Occipital lobe (tissue), 2 donors: ENCODE results near the gene LBX1. TPM values are rescaled to one million over a fixed set of nuclear protein-coding genes. Genes with fewer than 3 reads are reported as not detected.

Source experiments
- DNase-seq: peaks from one replicate; lab custom pipeline; 2025; lab: John Stamatoyannopoulos, UW
- total RNA-seq: library from RNA; depleted of rRNA; stranded (reverse); fragments of >200 nt; gene quantifications from one replicate; pipeline ENCODE4 v1.2.3, GENCODE V29; 2014

The LBX1 gene
- not detected for total RNA-seq

- no peak for DNase-seq
Measured at GRCh38 chr10:101229266-101230182, at the start of gene LBX1. LBX1 (minus strand) TSS chr10:101229463; CDS start chr10:101228815, 648 bp downstream.

GRCh38 chr10:101273741-101274140 is 44.5 kb upstream of the LBX1 start:
- DNase-seq: no peak

GRCh38 chr10:101273330-101273729 is 44.1 kb upstream of the LBX1 start:
- no peak for DNase-seq

- DNase-seq: no peak
Measured at GRCh38 chr10:101272229-101272868, 43.1 kb upstream of the LBX1 start.

- DNase-seq: no peak
Measured at GRCh38 chr10:101270763-101271162, 41.5 kb upstream of the LBX1 start.

- no peak for DNase-seq
Measured at GRCh38 chr10:101267776-101268175, 38.5 kb upstream of the LBX1 start.

- no peak for DNase-seq
Measured at GRCh38 chr10:101267290-101267680, 38.0 kb upstream of the LBX1 start.

GRCh38 chr10:101266381-101267289 is 37.4 kb upstream of the LBX1 start:
- no peak for DNase-seq

- DNase-seq: no peak
Measured at GRCh38 chr10:101263150-101263752, 34.0 kb upstream of the LBX1 start.

- DNase-seq: no peak
Measured at GRCh38 chr10:101262147-101262546, 32.9 kb upstream of the LBX1 start.

GRCh38 chr10:101261702-101262101 is 32.4 kb upstream of the LBX1 start:
- DNase-seq: no peak

- DNase-seq: no peak
Measured at GRCh38 chr10:101260764-101261481, 31.7 kb upstream of the LBX1 start.

GRCh38 chr10:101258179-101258885 is 29.1 kb upstream of the LBX1 start:
- no peak for DNase-seq

GRCh38 chr10:101257491-101257890 is 28.2 kb upstream of the LBX1 start:
- DNase-seq: no peak

GRCh38 chr10:101257084-101257483 is 27.8 kb upstream of the LBX1 start:
- no peak for DNase-seq

- DNase-seq: no peak
Measured at GRCh38 chr10:101256387-101256786, 27.1 kb upstream of the LBX1 start.

- DNase-seq: no peak
Measured at GRCh38 chr10:101250136-101250535, 20.9 kb upstream of the LBX1 start.

- DNase-seq: no peak
Measured at GRCh38 chr10:101249171-101249581, 19.9 kb upstream of the LBX1 start.

- no peak for DNase-seq
Measured at GRCh38 chr10:101246639-101247038, 17.4 kb upstream of the LBX1 start.
